C4-2B (cell line): ENCODE results near the gene HECTD1.

ENCODE experiments used
- H3K27ac ChIP-seq: fragments of 450-650 bp; 2 replicates; pipeline ENCODE4 v1.5.1; 2017
- CTCF ChIP-seq: fragments of 450-650 bp; conservative IDR thresholded peaks from 2 replicates; pipeline ENCODE4 v1.5.1; 2017; ENCODE audit warnings: mild to moderate bottlenecking
- ZFX ChIP-seq: fragments of 450-650 bp; IDR thresholded peaks from 2 replicates; pipeline ENCODE4 v1.6.1; 2017

The HECTD1 gene

DNA sequence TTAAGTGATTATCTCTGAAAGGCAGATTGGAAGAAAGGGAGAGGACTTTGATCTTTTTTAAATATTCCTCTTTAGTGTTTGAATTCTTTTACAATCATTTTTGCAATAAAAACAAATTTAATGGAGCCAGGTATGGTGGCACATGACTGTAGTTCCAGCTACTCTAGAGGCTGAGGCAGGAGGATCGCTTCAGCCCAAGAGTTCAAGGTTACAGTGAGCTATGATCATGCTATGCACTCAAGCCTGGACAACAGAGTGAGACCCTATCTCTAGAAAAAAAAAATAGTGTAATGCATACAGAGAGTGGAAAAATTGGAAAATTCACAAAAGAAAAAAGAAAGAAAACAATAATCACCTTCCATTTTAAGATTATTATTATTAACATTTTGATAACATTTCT lies 15.2 kb upstream of the HECTD1 start:
- TF ChIP-seq ZFX (no peak), CTCF (no peak)
- H3K27ac ChIP-seq = no peak overlapping the region

DNA sequence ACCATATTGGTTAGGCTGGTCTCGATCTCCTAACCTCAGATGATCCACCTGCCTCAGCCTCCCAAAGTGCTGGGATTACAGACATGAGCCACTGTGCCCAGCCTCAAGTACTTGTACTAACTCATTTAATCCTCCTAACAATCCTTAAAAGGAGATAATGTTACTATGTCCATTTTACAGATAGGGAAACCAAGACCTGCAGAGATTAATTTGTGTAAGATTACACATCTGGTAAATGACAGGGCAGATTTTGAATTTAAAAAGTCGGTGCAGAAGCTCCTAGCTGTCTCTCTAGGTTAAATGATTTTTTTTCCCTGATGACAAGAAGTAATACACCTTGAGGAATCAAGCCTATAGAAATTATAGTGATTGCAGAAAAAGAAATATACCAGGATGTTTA lies 13.7 kb upstream of the HECTD1 start:
- TF ChIP-seq CTCF (no peak), ZFX (no peak)
- no peak overlapping the region for H3K27ac ChIP-seq

GRCh38 chr14:31219169-31219568 lies 11.6 kb upstream of the HECTD1 start:
- H3K27ac ChIP-seq = no peak overlapping the region
- no peak for TF ChIP-seq ZFX
- no peak for TF ChIP-seq CTCF

GRCh38 chr14:31216359-31216758 lies 8.8 kb upstream of the HECTD1 start:
- no peak overlapping the region for H3K27ac ChIP-seq
- TF ChIP-seq ZFX (no peak), CTCF (no peak)

DNA sequence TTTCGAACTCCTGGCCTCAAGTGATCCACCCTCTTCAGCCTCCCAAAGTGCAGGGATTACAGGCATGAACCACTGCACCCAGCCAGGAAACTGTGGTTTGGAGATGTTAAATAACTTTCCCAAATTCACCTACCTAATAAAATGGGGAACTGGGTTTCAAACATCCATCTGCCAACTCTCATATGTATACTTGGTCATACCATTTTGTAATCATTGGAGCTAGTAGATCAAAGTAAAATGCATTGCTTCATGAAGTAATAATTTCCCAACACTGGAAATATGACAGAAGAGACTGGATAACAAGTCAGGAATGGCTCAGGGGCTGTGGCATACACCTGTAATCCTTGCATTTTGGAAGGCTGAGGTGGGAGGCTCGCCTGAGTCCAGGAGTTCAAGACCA lies 5.3 kb upstream of the HECTD1 start:
- TF ChIP-seq ZFX (no peak), CTCF (no peak)
- H3K27ac ChIP-seq = no peak overlapping the region

GRCh38 chr14:31209605-31210004 lies 2.0 kb upstream of the HECTD1 start:
- H3K27ac ChIP-seq = no peak overlapping the region
- TF ChIP-seq ZFX (no peak), CTCF (no peak)

GRCh38 chr14:31208546-31209424 lies 1.2 kb upstream of the HECTD1 start:
- peak overlapping the region; percentile 99 for H3K27ac ChIP-seq
- no peak for TF ChIP-seq CTCF
- no peak for TF ChIP-seq ZFX
